Caki2 (cell line): Measurements from ENCODE around the gene SMAD7. TPM values are rescaled to one million over a fixed set of nuclear protein-coding genes. Genes with fewer than 3 reads are reported as not detected.

Experiments
- DNase-seq: peaks from one replicate; pipeline ENCODE4 v3.0.0-alpha.2; 2015; ENCODE audit warnings: low read depth
- in situ Hi-C: cut with HindIII; loops from 2 replicates; pipeline ENCODE4 v1.10.0; 2016; ENCODE audit warnings: low sequenced_read_pairs, low pct_unique_long_range_greater_than_20kb, mixed read lengths
- total RNA-seq: library from RNA; depleted of rRNA; stranded (reverse); fragments of >200 nt; shearing (Covaris generic); gene quantifications from 2 replicates; pipeline ENCODE4 v1.2.3, GENCODE V29; 2014; ENCODE audit warnings: low replicate concordance

SMAD7 gene
- total RNA-seq, 1 experiment from 2014 or later, result 38.0 TPM

GRCh38 chr18:48925491-48925780 lies 25.3 kb downstream of the SMAD7 start:
- in situ Hi-C loops, result no loop called here
- DNase-seq, result no peak

DNA sequence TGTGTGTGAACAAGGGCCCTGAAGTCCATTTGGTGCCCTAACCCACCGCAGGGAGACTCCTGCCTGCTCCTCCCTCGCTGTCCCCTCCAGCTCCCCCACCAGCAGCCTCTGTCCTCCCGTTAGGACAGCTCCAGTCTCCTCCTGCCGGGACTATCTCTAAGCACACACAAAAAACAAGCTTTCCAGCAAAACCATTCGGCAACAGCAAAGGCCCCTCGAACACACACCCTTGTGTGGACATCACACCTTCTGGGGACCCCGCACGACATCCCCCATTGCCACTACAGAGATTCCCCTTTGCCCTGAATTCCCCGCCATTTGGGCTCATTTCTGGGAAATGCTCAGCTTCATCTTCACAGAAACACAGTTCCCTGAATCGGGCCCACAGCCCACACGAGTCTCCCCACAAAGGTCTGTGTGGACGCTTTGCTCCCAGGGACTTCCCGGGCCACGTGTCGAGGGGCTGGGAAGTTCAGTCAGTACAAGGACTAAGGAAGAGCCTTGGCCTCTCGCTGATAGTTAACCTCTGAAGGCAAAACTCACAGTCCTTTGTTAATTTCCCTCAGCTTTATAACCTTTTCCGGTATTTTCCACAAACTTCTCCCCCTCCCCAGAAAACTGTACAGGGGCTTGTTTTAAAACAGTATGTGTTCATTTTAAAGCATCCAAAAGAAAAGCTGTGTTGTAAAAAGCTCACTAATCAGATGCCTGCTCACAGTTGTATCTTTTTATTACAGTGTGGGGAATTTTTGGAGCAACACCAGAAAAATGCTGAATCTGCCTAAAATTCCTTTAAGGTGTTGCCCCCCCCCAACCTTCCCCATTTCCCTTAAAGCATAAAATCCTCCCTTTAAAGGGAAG lies 25.9 kb downstream of the SMAD7 start:
- DNase-seq, result no peak
- in situ Hi-C loops, result no loop called here

DNA sequence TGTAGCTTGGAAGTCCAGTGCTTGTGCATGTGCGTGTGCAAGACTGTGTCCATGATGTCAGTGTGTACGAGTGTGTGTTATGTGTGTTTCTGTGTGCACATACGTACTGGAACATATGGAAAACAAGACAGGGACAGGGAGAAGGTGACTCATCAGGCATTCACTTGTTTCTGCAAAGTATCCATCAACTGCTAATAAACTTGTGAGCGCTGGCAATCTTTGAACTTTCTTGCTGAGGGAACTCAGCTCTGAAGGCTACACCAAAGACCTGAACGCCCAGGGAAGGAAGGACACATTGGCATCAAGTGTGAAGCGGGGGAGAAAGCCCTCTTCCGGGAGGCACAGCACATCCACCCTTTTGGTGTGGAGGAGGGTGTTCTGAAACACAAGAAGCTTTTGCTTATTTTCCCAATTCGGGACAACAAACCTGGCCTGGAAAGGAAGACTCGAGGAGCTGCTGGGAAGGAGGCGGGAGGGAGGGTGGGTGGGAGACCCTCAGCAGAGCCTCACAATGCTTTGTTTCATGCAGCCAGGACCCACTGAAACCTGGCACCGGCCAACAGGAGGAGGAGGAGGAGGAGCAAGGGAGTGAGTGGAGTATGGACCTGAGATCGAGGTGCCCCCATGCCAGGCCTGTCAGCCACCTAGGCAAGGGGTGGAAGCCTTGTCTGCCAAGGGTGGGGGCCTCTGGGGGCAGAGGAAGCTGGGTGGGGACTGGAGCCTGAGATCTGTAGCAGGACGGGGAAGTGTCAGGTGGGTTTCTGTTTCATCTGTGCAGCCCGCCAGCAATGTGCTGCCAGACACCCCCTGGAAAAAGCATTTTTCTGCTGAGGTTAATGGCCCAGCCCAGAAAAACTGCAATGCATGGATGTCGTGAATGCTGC lies 26.8 kb downstream of the SMAD7 start:
- in situ Hi-C loops, result no loop called here
- DNase-seq, result no peak

- peak; percentile 41 for DNase-seq
- in situ Hi-C loops, result no loop called here
Measured at GRCh38 chr18:48922801-48923730, 27.7 kb downstream of the SMAD7 start.

DNA sequence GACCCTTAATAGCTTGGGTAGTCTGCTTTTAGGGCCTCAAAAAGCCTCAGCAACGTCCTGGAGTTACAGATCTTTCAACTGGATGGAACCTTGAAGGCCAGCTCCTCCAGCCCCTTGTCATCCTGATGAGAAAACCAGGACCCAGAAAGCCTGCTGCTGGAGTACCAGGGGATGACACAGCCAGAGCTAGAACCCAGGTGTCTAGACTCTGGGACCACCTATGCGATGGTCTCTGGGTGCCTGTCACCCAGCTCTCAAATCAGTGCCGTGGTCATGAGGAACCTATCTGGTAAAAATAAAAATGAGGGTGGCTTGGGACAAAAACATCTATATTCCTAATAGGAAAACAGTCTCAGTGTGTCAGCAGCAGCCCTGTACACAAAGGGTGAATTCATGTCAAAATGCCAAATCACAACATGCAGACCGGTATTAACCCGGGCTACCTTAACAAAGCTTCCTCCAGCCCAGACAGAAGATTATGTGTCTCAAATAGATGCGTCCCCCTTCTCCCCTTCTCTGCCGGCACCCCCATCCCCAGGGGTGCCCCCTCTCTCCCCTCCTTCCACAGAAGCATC lies 28.5 kb downstream of the SMAD7 start:
- DNase-seq, result no peak
- in situ Hi-C loops, result no loop called here

DNA sequence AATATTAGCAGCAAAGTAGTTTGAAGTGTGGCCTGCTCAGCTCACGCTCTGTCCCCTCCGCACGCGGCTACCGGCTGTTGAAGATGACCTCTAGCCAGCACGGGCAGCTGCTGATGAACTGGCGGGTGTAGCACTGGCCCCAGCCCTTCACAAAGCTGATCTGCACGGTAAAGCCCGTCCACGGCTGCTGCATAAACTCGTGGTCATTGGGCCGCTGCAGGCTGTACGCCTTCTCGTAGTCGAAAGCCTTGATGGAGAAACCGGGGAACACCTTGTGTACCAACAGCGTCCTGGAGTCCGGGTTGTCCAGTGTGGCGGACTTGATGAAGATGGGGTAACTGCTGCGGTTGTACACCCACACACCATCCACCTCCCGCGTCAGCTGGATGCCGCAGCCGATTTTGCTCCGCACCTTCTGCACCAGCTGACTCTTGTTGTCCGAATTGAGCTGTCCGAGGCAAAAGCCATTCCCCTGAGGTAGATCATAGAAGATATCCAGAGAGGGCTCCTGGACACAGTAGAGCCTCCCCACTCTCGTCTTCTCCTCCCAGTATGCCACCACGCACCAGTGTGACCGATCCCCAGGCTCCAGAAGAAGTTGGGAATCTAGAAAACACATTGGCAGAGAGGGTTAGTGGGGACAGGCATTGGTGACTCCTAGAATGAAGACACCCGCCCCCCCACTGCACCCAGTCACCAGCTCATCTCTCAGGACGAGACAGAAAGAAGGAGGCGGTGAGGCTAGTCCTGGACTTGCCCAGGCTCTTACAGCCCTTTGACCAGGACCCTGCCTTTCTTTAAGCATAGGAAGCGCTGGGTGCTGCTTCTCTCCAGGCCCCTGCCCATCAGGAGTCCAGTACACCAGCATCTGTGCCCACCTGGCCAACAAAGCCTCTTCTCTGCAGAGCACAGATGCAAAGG lies 29.2 kb downstream of the SMAD7 start:
- DNase-seq, result no peak
- in situ Hi-C loops, result no loop called here

DNA sequence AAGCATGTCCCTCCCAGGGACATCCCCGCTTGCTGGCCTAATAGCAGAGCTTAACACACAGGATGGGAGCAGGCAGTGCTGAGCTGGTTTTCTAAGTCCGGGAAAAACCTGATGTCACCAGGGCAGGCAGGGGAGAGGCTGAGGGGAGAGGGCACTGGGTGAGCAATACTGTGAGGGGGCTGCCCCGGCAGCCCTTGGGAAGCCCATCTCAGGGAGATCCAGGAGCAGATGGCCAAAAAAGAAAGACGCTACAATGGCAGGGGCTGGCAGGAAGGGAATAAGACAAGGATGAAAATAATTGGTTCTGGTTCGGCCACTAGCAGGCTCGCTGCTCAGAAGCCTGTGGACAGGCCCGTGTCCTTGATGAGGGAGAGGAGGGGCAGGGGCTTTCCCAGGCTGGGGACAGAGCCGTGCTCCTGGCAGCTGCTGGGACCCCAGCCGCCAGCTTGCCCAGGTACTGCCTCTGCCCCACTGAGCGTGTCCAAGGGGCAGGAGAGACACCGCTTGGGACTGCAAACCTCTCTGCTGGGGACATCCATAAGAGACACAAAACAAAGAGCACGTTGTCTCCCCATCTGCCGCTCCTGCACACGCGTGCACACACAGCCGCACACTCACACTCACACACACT lies 30.2 kb downstream of the SMAD7 start:
- no peak for DNase-seq
- in situ Hi-C loops, result no loop called here

GRCh38 chr18:48919547-48919946 lies 31.2 kb downstream of the SMAD7 start:
- no peak for DNase-seq
- in situ Hi-C loops, result no loop called here

- no peak for DNase-seq
- in situ Hi-C loops, result no loop called here
Measured at GRCh38 chr18:48918660-48919456, 31.9 kb downstream of the SMAD7 start.

GRCh38 chr18:48917579-48918517 lies 32.9 kb downstream of the SMAD7 start:
- DNase-seq, result no peak
- in situ Hi-C loops, result no loop called here

GRCh38 chr18:48915626-48916425 lies 34.9 kb downstream of the SMAD7 start:
- DNase-seq, result no peak
- in situ Hi-C loops, result no loop called here

GRCh38 chr18:48914581-48915251 lies 36.0 kb downstream of the SMAD7 start:
- in situ Hi-C loops, result no loop called here

GRCh38 chr18:48913775-48914174 lies 37.0 kb downstream of the SMAD7 start:
- in situ Hi-C loops, result no loop called here
- no peak for DNase-seq

More at GRCh38 chr18:48914581-48915251, 36.0 kb downstream of the SMAD7 start:
- DNase-seq, result no peak

DNA sequence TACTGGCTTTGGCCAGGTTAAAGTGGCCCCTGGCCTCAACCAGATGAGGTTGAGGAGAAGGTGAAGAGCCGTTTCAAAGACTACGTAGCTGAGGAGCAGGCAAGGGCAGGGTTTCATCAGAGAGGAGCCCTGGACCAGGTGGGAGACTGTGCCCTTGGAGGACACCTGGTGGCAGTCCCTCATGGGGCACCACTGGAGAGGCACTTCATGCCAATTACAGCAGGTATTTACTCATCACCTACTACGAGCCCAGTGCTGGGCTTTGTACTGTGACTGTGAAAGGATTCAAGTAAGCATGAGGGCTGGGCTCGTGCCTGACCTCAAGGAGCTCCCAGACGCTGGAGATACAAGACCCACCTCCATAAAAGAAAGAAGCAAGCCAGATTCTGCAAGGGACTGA lies 37.6 kb downstream of the SMAD7 start:
- no peak for DNase-seq
- in situ Hi-C loops, result no loop called here
